ENCODE data around the gene MAN2B2. TPM values are rescaled to one million over a fixed set of nuclear protein-coding genes. Genes with fewer than 3 reads are reported as not detected.

Gene MAN2B2
- total RNA-seq, 2 experiments from 2014 or later: 13.7 to 19.4 TPM

- H3K9me3 ChIP-seq (ENCODE audit: low read length): no peaks in the 10 kb centered on the region
- no TSS peak for BruUV-seq (replicated peaks)
- H3K9me2 ChIP-seq (ENCODE audit: insufficient read depth, low read length): no peaks in the 10 kb centered on the region
- no peak overlapping the region for H2AFZ ChIP-seq (ENCODE audit: low read length)
- no peak overlapping the region for H3K27ac ChIP-seq (ENCODE audit: low read depth, low read length, poor library complexity, severe bottlenecking)
- no peaks in the 10 kb centered on the region for H4K20me1 ChIP-seq (ENCODE audit: insufficient read depth, low read length)
- H3K4me3 ChIP-seq (ENCODE audit: low read depth, low read length, poor library complexity, severe bottlenecking): no peak overlapping the region
- no peaks in the 10 kb centered on the region for H3K36me3 ChIP-seq (ENCODE audit: insufficient read depth, low read length)
- H3K4me2 ChIP-seq (ENCODE audit: low read length): no peak overlapping the region
- DNase-seq (ENCODE audit: low spot score): no peak
- no peaks in the 10 kb centered on the region for H3K79me2 ChIP-seq (ENCODE audit: insufficient read depth, low read depth, low read length)
- ChIA-PET POLR2A (no interaction called here), CTCF (ENCODE audit: unreplicated experiment) (no interaction called here)
- intact Hi-C loops (cut with micrococcal nuclease; ENCODE audit: unreplicated experiment): no loop called here
- no peaks in the 10 kb centered on the region for H3K4me1 ChIP-seq (ENCODE audit: insufficient read depth, low read length, poor library complexity, severe bottlenecking)
- TF ChIP-seq, protein P1, sequence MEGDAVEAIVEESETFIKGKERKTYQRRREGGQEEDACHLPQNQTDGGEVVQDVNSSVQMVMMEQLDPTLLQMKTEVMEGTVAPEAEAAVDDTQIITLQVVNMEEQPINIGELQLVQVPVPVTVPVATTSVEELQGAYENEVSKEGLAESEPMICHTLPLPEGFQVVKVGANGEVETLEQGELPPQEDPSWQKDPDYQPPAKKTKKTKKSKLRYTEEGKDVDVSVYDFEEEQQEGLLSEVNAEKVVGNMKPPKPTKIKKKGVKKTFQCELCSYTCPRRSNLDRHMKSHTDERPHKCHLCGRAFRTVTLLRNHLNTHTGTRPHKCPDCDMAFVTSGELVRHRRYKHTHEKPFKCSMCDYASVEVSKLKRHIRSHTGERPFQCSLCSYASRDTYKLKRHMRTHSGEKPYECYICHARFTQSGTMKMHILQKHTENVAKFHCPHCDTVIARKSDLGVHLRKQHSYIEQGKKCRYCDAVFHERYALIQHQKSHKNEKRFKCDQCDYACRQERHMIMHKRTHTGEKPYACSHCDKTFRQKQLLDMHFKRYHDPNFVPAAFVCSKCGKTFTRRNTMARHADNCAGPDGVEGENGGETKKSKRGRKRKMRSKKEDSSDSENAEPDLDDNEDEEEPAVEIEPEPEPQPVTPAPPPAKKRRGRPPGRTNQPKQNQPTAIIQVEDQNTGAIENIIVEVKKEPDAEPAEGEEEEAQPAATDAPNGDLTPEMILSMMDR (conservative IDR thresholded peaks at IDR 0.05; ENCODE audit: low read length): no peak
- TF ChIP-seq EZH2phosphoT487 (IDR thresholded peaks at IDR 0.05; ENCODE audit: borderline replicate concordance, low read depth, low read length): no peak
Observed at GRCh38 chr4:6565691-6566390, 9.1 kb upstream of the MAN2B2 start.

DNA sequence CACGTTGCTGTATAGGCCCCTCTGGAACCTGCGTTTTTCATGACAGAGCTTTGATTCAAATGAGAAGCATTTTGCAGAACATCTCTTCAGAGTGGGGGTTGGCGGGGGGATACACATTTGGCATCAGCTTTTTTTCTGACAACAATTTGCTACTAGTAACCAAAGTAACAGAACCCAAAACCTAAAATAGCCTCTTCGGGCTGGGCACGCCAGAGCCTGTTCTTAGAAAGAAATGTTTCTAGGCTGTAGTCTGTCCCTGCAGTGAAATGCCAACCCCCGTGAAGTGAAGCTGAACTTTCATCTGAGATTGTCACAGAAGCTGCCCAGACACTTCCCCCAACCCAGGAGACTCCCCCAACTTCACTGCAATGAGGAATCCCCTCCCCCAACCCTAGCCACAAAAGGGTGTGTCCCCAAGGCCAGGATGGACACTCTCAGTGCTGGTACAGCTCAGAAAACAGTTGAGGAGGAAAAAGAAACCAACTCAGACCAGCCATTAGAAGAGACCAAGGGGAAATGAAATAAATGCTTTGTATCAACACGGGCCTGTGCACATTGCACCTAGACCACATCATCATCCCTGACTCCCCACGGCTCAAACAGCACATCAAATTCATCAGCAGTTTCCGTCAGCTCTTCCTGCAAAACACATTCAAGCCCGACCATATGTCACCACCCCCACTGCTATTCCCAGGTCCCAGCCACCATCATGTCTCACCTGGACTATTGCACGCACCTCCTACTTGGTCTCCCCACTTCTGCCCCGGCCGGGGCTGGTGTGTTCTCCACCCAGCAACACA is 8.4 kb upstream of the MAN2B2 start:
- no peak overlapping the region for H3K4me2 ChIP-seq (ENCODE audit: low read length)
- BruUV-seq (replicated peaks): no TSS peak
- no peak for TF ChIP-seq EZH2phosphoT487 (IDR thresholded peaks at IDR 0.05; ENCODE audit: borderline replicate concordance, low read depth, low read length)
- TF ChIP-seq, protein P1 (conservative IDR thresholded peaks at IDR 0.05; ENCODE audit: low read length): no peak
- intact Hi-C loops (cut with micrococcal nuclease; ENCODE audit: unreplicated experiment): no loop called here
- CTCF ChIA-PET (ENCODE audit: unreplicated experiment): no interaction called here
- H3K4me1 ChIP-seq (ENCODE audit: insufficient read depth, low read length, poor library complexity, severe bottlenecking): no peaks in the 10 kb centered on the region
- POLR2A ChIA-PET: no interaction called here
- no peak overlapping the region for H3K4me3 ChIP-seq (ENCODE audit: low read depth, low read length, poor library complexity, severe bottlenecking)
- H4K20me1 ChIP-seq (ENCODE audit: insufficient read depth, low read length): no peaks in the 10 kb centered on the region
- H3K36me3 ChIP-seq (ENCODE audit: insufficient read depth, low read length): no peaks in the 10 kb centered on the region
- no peaks in the 10 kb centered on the region for H3K9me3 ChIP-seq (ENCODE audit: low read length)
- no peaks in the 10 kb centered on the region for H3K9me2 ChIP-seq (ENCODE audit: insufficient read depth, low read length)
- H3K27ac ChIP-seq (ENCODE audit: low read depth, low read length, poor library complexity, severe bottlenecking): no peak overlapping the region
- H3K79me2 ChIP-seq (ENCODE audit: insufficient read depth, low read depth, low read length): no peaks in the 10 kb centered on the region
- DNase-seq (ENCODE audit: low spot score): no peak
- no peak overlapping the region for H2AFZ ChIP-seq (ENCODE audit: low read length)

- BruUV-seq (replicated peaks): no TSS peak
- H4K20me1 ChIP-seq (ENCODE audit: insufficient read depth, low read length): no peaks in the 10 kb centered on the region
- no peaks in the 10 kb centered on the region for H3K79me2 ChIP-seq (ENCODE audit: insufficient read depth, low read depth, low read length)
- H3K36me3 ChIP-seq (ENCODE audit: insufficient read depth, low read length): no peaks in the 10 kb centered on the region
- H3K9me2 ChIP-seq (ENCODE audit: insufficient read depth, low read length): no peaks in the 10 kb centered on the region
- intact Hi-C loops (cut with micrococcal nuclease; ENCODE audit: unreplicated experiment): no loop called here
- no peaks in the 10 kb centered on the region for H3K4me1 ChIP-seq (ENCODE audit: insufficient read depth, low read length, poor library complexity, severe bottlenecking)
- DNase-seq (ENCODE audit: low spot score): no peak
- ChIA-PET POLR2A (interaction anchor here (0.6 kb wide), 1 partner anchor 489 kb away, joined by 3 read pairs; no protein-coding TSS in a partner anchor), CTCF (ENCODE audit: unreplicated experiment) (no interaction called here)
- no peak overlapping the region for H2AFZ ChIP-seq (ENCODE audit: low read length)
- TF ChIP-seq EZH2phosphoT487 (IDR thresholded peaks at IDR 0.05; ENCODE audit: borderline replicate concordance, low read depth, low read length): no peak
- TF ChIP-seq, protein P1 (conservative IDR thresholded peaks at IDR 0.05; ENCODE audit: low read length): no peak
- no peak overlapping the region for H3K4me2 ChIP-seq (ENCODE audit: low read length)
- H3K9me3 ChIP-seq (ENCODE audit: low read length): no peaks in the 10 kb centered on the region
- H3K27ac ChIP-seq (ENCODE audit: low read depth, low read length, poor library complexity, severe bottlenecking): no peak overlapping the region
- H3K4me3 ChIP-seq (ENCODE audit: low read depth, low read length, poor library complexity, severe bottlenecking): no peak overlapping the region
Observed at GRCh38 chr4:6567218-6567617, 7.8 kb upstream of the MAN2B2 start.
